Ishikawa (cell line): ENCODE measurements around the gene ARHGAP42.

Experiments used
- CEBPB ChIP-seq: IDR thresholded peaks from 2 replicates; pipeline ENCODE4 v1.6.1; 2012
- CREB1 ChIP-seq: IDR thresholded peaks from 2 replicates; pipeline ENCODE4 v1.6.1; 2012; ENCODE audit warnings: low read depth
- EGR1 ChIP-seq: IDR thresholded peaks from 2 replicates; pipeline ENCODE4 v1.6.1; 2012
- EP300 ChIP-seq: IDR thresholded peaks from 2 replicates; pipeline ENCODE4 v1.6.1; 2012; ENCODE audit warnings: borderline replicate concordance
- RAD21 ChIP-seq: IDR thresholded peaks from 2 replicates; pipeline ENCODE4 v1.6.1; 2012; ENCODE audit warnings: low read depth
- TAF1 ChIP-seq: IDR thresholded peaks from 2 replicates; pipeline ENCODE4 v1.6.1; 2012; ENCODE audit warnings: low read depth, mild to moderate bottlenecking
- TCF12 ChIP-seq: IDR thresholded peaks from 2 replicates; pipeline ENCODE4 v1.6.1; 2012; ENCODE audit warnings: low read depth
- TEAD4 ChIP-seq: IDR thresholded peaks from 2 replicates; pipeline ENCODE4 v1.6.1; 2012
- YY1 ChIP-seq: IDR thresholded peaks from 2 replicates; pipeline ENCODE4 v1.6.1; 2012; ENCODE audit warnings: low read depth
- TF ChIP-seq, protein P1 (sequence below): IDR thresholded peaks from 2 replicates; pipeline ENCODE4 v1.6.1; 2012; ENCODE audit warnings: low read depth, mild to moderate bottlenecking
- TF ChIP-seq, protein P2 (sequence below): IDR thresholded peaks from 2 replicates; pipeline ENCODE4 v1.6.1; 2012

DNA sequence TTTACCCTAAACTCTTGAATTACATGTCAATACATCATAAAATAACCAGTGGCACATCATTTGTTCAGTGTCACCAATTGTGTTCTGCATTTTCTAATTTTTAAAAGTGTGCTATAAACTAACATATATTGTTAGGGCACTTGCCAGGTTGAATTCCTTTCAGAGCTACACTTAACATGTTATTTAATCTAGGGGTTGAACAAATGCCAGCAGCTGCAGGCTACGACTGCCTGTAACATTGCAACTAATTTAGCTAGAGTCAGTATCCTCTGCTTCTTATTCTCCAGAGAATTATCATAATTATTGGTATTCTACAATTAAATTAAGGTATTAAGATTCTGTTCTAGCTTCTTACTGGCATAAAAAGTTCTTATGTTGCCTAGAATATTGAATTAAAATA is 46.4 kb upstream of the ARHGAP42 start:
- TF ChIP-seq, protein P1, sequence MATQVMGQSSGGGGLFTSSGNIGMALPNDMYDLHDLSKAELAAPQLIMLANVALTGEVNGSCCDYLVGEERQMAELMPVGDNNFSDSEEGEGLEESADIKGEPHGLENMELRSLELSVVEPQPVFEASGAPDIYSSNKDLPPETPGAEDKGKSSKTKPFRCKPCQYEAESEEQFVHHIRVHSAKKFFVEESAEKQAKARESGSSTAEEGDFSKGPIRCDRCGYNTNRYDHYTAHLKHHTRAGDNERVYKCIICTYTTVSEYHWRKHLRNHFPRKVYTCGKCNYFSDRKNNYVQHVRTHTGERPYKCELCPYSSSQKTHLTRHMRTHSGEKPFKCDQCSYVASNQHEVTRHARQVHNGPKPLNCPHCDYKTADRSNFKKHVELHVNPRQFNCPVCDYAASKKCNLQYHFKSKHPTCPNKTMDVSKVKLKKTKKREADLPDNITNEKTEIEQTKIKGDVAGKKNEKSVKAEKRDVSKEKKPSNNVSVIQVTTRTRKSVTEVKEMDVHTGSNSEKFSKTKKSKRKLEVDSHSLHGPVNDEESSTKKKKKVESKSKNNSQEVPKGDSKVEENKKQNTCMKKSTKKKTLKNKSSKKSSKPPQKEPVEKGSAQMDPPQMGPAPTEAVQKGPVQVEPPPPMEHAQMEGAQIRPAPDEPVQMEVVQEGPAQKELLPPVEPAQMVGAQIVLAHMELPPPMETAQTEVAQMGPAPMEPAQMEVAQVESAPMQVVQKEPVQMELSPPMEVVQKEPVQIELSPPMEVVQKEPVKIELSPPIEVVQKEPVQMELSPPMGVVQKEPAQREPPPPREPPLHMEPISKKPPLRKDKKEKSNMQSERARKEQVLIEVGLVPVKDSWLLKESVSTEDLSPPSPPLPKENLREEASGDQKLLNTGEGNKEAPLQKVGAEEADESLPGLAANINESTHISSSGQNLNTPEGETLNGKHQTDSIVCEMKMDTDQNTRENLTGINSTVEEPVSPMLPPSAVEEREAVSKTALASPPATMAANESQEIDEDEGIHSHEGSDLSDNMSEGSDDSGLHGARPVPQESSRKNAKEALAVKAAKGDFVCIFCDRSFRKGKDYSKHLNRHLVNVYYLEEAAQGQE: no peak
- no peak for TF ChIP-seq EP300
- no peak for TF ChIP-seq CEBPB
- no peak for TF ChIP-seq TCF12
- TF ChIP-seq, protein P2, sequence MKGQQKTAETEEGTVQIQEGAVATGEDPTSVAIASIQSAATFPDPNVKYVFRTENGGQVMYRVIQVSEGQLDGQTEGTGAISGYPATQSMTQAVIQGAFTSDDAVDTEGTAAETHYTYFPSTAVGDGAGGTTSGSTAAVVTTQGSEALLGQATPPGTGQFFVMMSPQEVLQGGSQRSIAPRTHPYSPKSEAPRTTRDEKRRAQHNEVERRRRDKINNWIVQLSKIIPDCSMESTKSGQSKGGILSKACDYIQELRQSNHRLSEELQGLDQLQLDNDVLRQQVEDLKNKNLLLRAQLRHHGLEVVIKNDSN: no peak
- no peak for TF ChIP-seq TEAD4
- TF ChIP-seq YY1: no peak
- no peak for TF ChIP-seq RAD21
- no peak for TF ChIP-seq TAF1
- no peak for TF ChIP-seq EGR1
- no peak for TF ChIP-seq CREB1
